Smooth muscle cell (in vitro differentiated cells): ENCODE results near the gene ATP1A4. TPM values are rescaled to one million over a fixed set of nuclear protein-coding genes. Genes with fewer than 3 reads are reported as not detected.

Experiments used
- DNase-seq: peaks from one replicate; lab custom pipeline; 2025; ENCODE audit not compliant: unreplicated experiment; lab: John Stamatoyannopoulos, UW
- H2AFZ ChIP-seq: fragments of 200-600 bp; sonication (generic); 2 replicates; pipeline ENCODE4 v1.6.0; 2016; ENCODE audit warnings: antibody characterized with exemption, low read depth, mild to moderate bottlenecking
- H3F3A ChIP-seq: fragments of 200-600 bp; sonication (generic); 2 replicates; pipeline ENCODE4 v1.6.0; 2017; ENCODE audit warnings: antibody characterized with exemption, low read depth
- H3K27ac ChIP-seq: fragments of 200-600 bp; sonication (generic); 2 replicates; pipeline ENCODE4 v1.5.1; 2016; ENCODE audit warnings: low read depth, mild to moderate bottlenecking
- H3K27me3 ChIP-seq: fragments of 200-600 bp; sonication (generic); 2 replicates; pipeline ENCODE4 v1.6.1; 2016; ENCODE audit warnings: low read depth, mild to moderate bottlenecking
- H3K36me3 ChIP-seq: fragments of 200-600 bp; sonication (generic); 2 replicates; pipeline ENCODE4 v1.5.1; 2016; ENCODE audit warnings: low read depth
- H3K4me1 ChIP-seq: fragments of 200-600 bp; sonication (generic); 2 replicates; pipeline ENCODE4 v1.5.1; 2016; ENCODE audit warnings: low read depth
- H3K4me2 ChIP-seq: fragments of 200-600 bp; sonication (generic); 2 replicates; pipeline ENCODE4 v1.6.0; 2016; ENCODE audit warnings: mild to moderate bottlenecking
- H3K4me3 ChIP-seq: fragments of 200-600 bp; sonication (generic); 2 replicates; pipeline ENCODE4 v1.5.1; 2016; ENCODE audit warnings: mild to moderate bottlenecking
- H3K79me2 ChIP-seq: fragments of 200-600 bp; sonication (generic); 2 replicates; pipeline ENCODE4 v1.6.0; 2016; ENCODE audit warnings: low read depth, mild to moderate bottlenecking
- H3K9ac ChIP-seq: fragments of 200-600 bp; sonication (generic); 2 replicates; pipeline ENCODE4 v1.6.0; 2016; ENCODE audit warnings: low read depth
- H3K9me3 ChIP-seq: fragments of 200-600 bp; sonication (generic); replicated peaks from 2 replicates; pipeline ENCODE4 v1.5.1; 2016; ENCODE audit warnings: low read depth
- H4K20me1 ChIP-seq: fragments of 200-600 bp; sonication (generic); 2 replicates; pipeline ENCODE4 v1.6.0; 2016; ENCODE audit warnings: low read depth
- CTCF ChIP-seq: fragments of 200-600 bp; sonication (generic); IDR thresholded peaks from 2 replicates; pipeline ENCODE4 v1.5.1; 2017; ENCODE audit warnings: borderline replicate concordance, mild to moderate bottlenecking, antibody characterized with exemption; ENCODE audit not compliant: insufficient read depth, poor library complexity, severe bottlenecking
- WGBS: methylation state at CpG from one replicate; pipeline ENCODE4 v1.1.7; 2016; ENCODE audit warnings: low lambda C conversion rate; 5-methylcytosine and 5-hydroxymethylcytosine counted together
- polyA plus RNA-seq: library from polyadenylated mRNA; unstranded; fragments of >200 nt; fragmentation: Nextera tagmentation; extraction: Ambion mirVana; gene quantifications from 2 replicates; pipeline ENCODE4 v1.2.1, GENCODE V29; 2016
- total RNA-seq: library from RNA; depleted of rRNA; stranded (reverse); fragments of >200 nt; gene quantifications from 2 replicates; pipeline ENCODE4 v1.2.3, GENCODE V29; 2014

ATP1A4 gene
- not detected in 2 replicates for total RNA-seq
- polyA plus RNA-seq = not detected in 2 replicates

- Histone ChIP-seq H3K4me2 (no peak within 1 kb of the TSS), H3K36me3 (no peaks in the 10 kb centered on the region), H3K79me2 (no peaks in the 10 kb centered on the region), H3K27ac (no peak within 1 kb of the TSS), H3K27me3 (no peaks in the 10 kb centered on the region), H3K4me1 (no peaks in the 10 kb centered on the region), H3K9ac (no peak within 1 kb of the TSS), H3F3A (no peaks in the 10 kb centered on the region), H4K20me1 (no peaks in the 10 kb centered on the region), H3K9me3 (no peaks in the 10 kb centered on the region), H3K4me3 (no peak within 1 kb of the TSS), H2AFZ (no peak within 1 kb of the TSS)
- TF ChIP-seq CTCF = no peak
- 85% methylated on average over 6 of the region's 6 CpGs for WGBS
- no peak for DNase-seq
Measured at GRCh38 chr1:160151303-160151702, at the start of gene ATP1A4. Gene ATP1A4 (plus strand): TSS chr1:160151603. CDS start chr1:160152041, 438 bp downstream.

GRCh38 chr1:160101717-160102522, 49.5 kb upstream of the ATP1A4 start:
- no peaks in the 10 kb centered on the region for H4K20me1 ChIP-seq
- peak overlapping the region; percentile 2 for H2AFZ ChIP-seq
- H3K36me3 ChIP-seq = no peaks in the 10 kb centered on the region
- no peaks in the 10 kb centered on the region for H3K27me3 ChIP-seq
- H3K4me1 ChIP-seq = peaks cover 23% of the 10 kb centered on the region
- no peaks in the 10 kb centered on the region for H3K9me3 ChIP-seq
- peak overlapping the region; percentile 78 for H3K4me2 ChIP-seq
- peaks cover 8% of the 10 kb centered on the region for H3F3A ChIP-seq
- no peak overlapping the region for H3K4me3 ChIP-seq
- 56% methylated on average over 9 of the region's 9 CpGs for WGBS
- no peaks in the 10 kb centered on the region for H3K79me2 ChIP-seq
- H3K9ac ChIP-seq = no peak overlapping the region
- peak overlapping the region; percentile 54 for H3K27ac ChIP-seq
- TF ChIP-seq CTCF = no peak
- DNase-seq = no peak

GRCh38 chr1:160103658-160104408, 47.6 kb upstream of the ATP1A4 start:
- H3F3A ChIP-seq = peaks cover 8% of the 10 kb centered on the region
- H3K9ac ChIP-seq = no peak overlapping the region
- H4K20me1 ChIP-seq = no peaks in the 10 kb centered on the region
- no peak overlapping the region for H3K4me3 ChIP-seq
- H3K27me3 ChIP-seq = no peaks in the 10 kb centered on the region
- no peak for DNase-seq
- no peaks in the 10 kb centered on the region for H3K79me2 ChIP-seq
- WGBS = 73% methylated on average over 6 of the region's 6 CpGs
- H2AFZ ChIP-seq = no peak overlapping the region
- H3K4me2 ChIP-seq = no peak overlapping the region
- no peaks in the 10 kb centered on the region for H3K9me3 ChIP-seq
- H3K4me1 ChIP-seq = peaks cover 14% of the 10 kb centered on the region
- H3K36me3 ChIP-seq = no peaks in the 10 kb centered on the region
- H3K27ac ChIP-seq = no peak overlapping the region
- no peak for TF ChIP-seq CTCF
